DND-41 (cell line): Measurements from ENCODE around the gene CAPN12.

ENCODE experiments used
- ATAC-seq: fragments of 200-7000 bp; cut with Tn5 transposase; 3 replicates; pipeline ENCODE4 v1.9.1; 2021; ENCODE audit warnings: low read depth; ENCODE audit not compliant: insufficient read depth
- DNase-seq: peaks from one replicate; pipeline ENCODE4 v3.0.0-alpha.2; 2020
- H2AFZ ChIP-seq: 2 replicates; pipeline ENCODE4 v1.6.0; 2012; ENCODE audit warnings: low read depth, low read length
- H3K27ac ChIP-seq: 2 replicates; pipeline ENCODE4 v1.5.1; 2012; ENCODE audit warnings: low read length, inconsistent platforms
- H3K27me3 ChIP-seq: fragments of 200-600 bp; sonication (generic); 2 replicates; pipeline ENCODE4 v1.6.0; 2012; ENCODE audit warnings: low read length, mild to moderate bottlenecking, inconsistent platforms; ENCODE audit not compliant: insufficient read depth, poor library complexity
- H3K36me3 ChIP-seq: 2 replicates; pipeline ENCODE4 v1.5.1; 2012; ENCODE audit warnings: low read length, inconsistent platforms; ENCODE audit not compliant: insufficient read depth
- H3K4me1 ChIP-seq: 2 replicates; pipeline ENCODE4 v1.5.1; 2012; ENCODE audit warnings: mild to moderate bottlenecking, low read length; ENCODE audit not compliant: insufficient read depth
- H3K4me2 ChIP-seq: 2 replicates; pipeline ENCODE4 v1.6.0; 2012; ENCODE audit warnings: mild to moderate bottlenecking, moderate library complexity, low read length, inconsistent platforms; ENCODE audit not compliant: insufficient read depth
- H3K4me3 ChIP-seq, 2 experiments: fragments of 200-600 bp in 1 of 2; shearing (Covaris generic) in 1 of 2; 2 replicates each; pipeline ENCODE4 v1.5.1; 2012 to 2016; ENCODE audit warnings: inconsistent platforms in 2 of 2, low read length in 2 of 2, mild to moderate bottlenecking in 2 of 2, low read depth in 1 of 2, moderate library complexity in 1 of 2
- H3K79me2 ChIP-seq: 2 replicates; pipeline ENCODE4 v1.6.0; 2012; ENCODE audit warnings: low read length, inconsistent platforms; ENCODE audit not compliant: insufficient read depth
- H3K9ac ChIP-seq: 2 replicates; pipeline ENCODE4 v1.6.0; 2012; ENCODE audit warnings: low read depth, mild to moderate bottlenecking, inconsistent platforms, low read length, moderate library complexity
- H3K9me3 ChIP-seq: 2 replicates; pipeline ENCODE4 v1.5.1; 2012; ENCODE audit warnings: low read length, moderate library complexity, mild to moderate bottlenecking, inconsistent platforms; ENCODE audit not compliant: insufficient read depth, severe bottlenecking
- H4K20me1 ChIP-seq: 2 replicates; pipeline ENCODE4 v1.6.0; 2012; ENCODE audit warnings: low read length; ENCODE audit not compliant: insufficient read depth
- EZH2 ChIP-seq: IDR thresholded peaks from 3 replicates; pipeline ENCODE4 v1.6.1; 2012; ENCODE audit warnings: borderline replicate concordance, low read depth, mild to moderate bottlenecking, moderate library complexity, low read length, inconsistent platforms; ENCODE audit not compliant: severe bottlenecking
- TF ChIP-seq, protein P1 (sequence below): IDR thresholded peaks from 2 replicates; pipeline ENCODE4 v1.5.1; 2012; ENCODE audit warnings: borderline replicate concordance, low read length, moderate library complexity, mild to moderate bottlenecking; ENCODE audit not compliant: poor library complexity, severe bottlenecking; ENCODE audit errors: extremely low read depth

Gene CAPN12

GRCh38 chr19:38697641-38698071 lies 46.6 kb downstream of the CAPN12 start:
- H3K27me3 ChIP-seq: no peaks in the 10 kb centered on the region
- TF ChIP-seq EZH2: no peak
- TF ChIP-seq, protein P1, sequence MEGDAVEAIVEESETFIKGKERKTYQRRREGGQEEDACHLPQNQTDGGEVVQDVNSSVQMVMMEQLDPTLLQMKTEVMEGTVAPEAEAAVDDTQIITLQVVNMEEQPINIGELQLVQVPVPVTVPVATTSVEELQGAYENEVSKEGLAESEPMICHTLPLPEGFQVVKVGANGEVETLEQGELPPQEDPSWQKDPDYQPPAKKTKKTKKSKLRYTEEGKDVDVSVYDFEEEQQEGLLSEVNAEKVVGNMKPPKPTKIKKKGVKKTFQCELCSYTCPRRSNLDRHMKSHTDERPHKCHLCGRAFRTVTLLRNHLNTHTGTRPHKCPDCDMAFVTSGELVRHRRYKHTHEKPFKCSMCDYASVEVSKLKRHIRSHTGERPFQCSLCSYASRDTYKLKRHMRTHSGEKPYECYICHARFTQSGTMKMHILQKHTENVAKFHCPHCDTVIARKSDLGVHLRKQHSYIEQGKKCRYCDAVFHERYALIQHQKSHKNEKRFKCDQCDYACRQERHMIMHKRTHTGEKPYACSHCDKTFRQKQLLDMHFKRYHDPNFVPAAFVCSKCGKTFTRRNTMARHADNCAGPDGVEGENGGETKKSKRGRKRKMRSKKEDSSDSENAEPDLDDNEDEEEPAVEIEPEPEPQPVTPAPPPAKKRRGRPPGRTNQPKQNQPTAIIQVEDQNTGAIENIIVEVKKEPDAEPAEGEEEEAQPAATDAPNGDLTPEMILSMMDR: no peak
- H3K4me1 ChIP-seq: peaks cover 7% of the 10 kb centered on the region
- no peak overlapping the region for H3K4me2 ChIP-seq
- H3K79me2 ChIP-seq: peaks cover 70% of the 10 kb centered on the region
- H2AFZ ChIP-seq: no peak overlapping the region
- peaks cover 82% of the 10 kb centered on the region for H4K20me1 ChIP-seq
- no peak for ATAC-seq
- H3K4me3 ChIP-seq: no peak overlapping the region
- no peaks in the 10 kb centered on the region for H3K9me3 ChIP-seq
- H3K9ac ChIP-seq: no peak overlapping the region
- H3K27ac ChIP-seq: 0 out of 2 replicates have a peak overlapping the region, but pooled peaks have one; percentile 31
- DNase-seq: no peak
- H3K36me3 ChIP-seq: peaks cover 56% of the 10 kb centered on the region

DNA sequence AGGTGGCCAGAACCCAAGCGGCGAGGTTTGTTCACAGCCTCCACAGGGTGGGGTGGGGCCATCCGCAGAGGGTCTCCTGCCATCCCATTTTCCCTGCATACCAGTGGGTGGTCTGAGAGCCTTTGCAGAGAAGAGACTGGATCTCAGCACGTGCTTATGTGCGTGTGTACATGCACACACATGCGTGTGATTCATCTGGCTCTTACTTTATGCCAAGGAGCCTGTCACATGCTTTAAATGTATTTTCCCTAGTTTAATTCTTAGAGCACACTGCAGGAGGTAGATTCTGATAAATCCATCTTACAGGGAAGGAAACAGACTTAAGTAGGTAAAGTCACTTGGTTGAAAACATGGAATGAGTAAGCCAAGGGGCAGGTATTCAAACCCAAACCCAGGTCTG lies 47.1 kb downstream of the CAPN12 start:
- no peak for ATAC-seq
- H4K20me1 ChIP-seq: peaks cover 82% of the 10 kb centered on the region
- H3K4me2 ChIP-seq: no peak overlapping the region
- H3K9me3 ChIP-seq: no peaks in the 10 kb centered on the region
- peaks cover 56% of the 10 kb centered on the region for H3K36me3 ChIP-seq
- no peak overlapping the region for H3K27ac ChIP-seq
- H3K4me3 ChIP-seq: no peak overlapping the region
- no peak for DNase-seq
- H2AFZ ChIP-seq: no peak overlapping the region
- H3K27me3 ChIP-seq: no peaks in the 10 kb centered on the region
- TF ChIP-seq, protein P1: no peak
- TF ChIP-seq EZH2: no peak
- peaks cover 74% of the 10 kb centered on the region for H3K79me2 ChIP-seq
- no peak overlapping the region for H3K9ac ChIP-seq
- peaks cover 7% of the 10 kb centered on the region for H3K4me1 ChIP-seq

GRCh38 chr19:38696729-38697055 lies 47.6 kb downstream of the CAPN12 start:
- H3K9me3 ChIP-seq: no peaks in the 10 kb centered on the region
- no peaks in the 10 kb centered on the region for H3K27me3 ChIP-seq
- DNase-seq: no peak
- peaks cover 51% of the 10 kb centered on the region for H3K36me3 ChIP-seq
- peaks cover 79% of the 10 kb centered on the region for H3K79me2 ChIP-seq
- H3K27ac ChIP-seq: no peak overlapping the region
- no peak overlapping the region for H3K4me2 ChIP-seq
- no peak overlapping the region for H3K4me3 ChIP-seq
- TF ChIP-seq EZH2: no peak
- no peak overlapping the region for H2AFZ ChIP-seq
- H4K20me1 ChIP-seq: peaks cover 84% of the 10 kb centered on the region
- H3K9ac ChIP-seq: no peak overlapping the region
- ATAC-seq: no peak
- peaks cover 7% of the 10 kb centered on the region for H3K4me1 ChIP-seq

DNA sequence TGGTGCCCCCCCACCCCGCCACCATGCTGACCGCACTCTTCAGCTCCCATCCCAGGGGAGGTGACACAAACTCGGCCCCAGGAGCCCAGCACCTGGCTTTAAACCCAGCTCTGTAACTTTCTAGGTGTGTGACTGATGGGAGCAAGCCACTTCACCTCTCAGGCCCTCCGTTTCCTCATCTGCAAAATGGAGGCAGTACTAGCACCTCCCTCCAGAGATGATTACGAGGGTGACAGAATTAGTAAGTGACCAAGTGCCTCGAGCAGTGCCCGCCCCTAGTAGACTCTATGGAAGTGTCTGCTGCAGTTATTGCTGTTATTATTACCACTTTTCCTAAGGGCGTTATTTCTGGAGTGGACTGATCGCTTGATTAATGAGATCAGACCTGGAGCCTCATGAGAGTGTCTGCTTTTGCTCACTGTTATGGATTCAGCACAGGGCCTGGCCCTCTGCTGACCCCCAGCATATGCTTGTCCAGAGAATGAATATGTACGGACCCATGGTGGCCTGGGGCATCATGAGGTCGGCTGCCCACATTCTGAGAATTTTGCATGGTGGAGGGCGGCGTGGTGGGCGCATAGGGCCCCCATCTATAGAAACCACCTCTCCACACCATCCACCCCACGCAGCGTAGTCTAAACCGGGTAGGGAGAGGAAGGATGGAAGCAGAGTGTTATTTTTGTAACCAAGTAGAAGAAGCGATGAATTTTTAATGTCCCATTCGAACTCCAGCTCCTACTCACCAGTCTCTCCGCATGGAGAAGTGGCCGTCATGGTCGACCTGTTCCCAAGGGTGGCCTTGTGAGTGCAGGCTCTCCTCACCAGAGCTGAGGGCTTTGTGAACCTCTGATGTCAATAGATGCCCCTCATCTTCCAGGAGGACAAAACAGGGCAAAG lies 48.2 kb downstream of the CAPN12 start:
- ATAC-seq (no peak), DNase-seq (no peak)
- H3K4me1 ChIP-seq: peaks cover 7% of the 10 kb centered on the region
- H3K27me3 ChIP-seq: no peaks in the 10 kb centered on the region
- no peak for TF ChIP-seq EZH2
- TF ChIP-seq, protein P1: no peak
- H3K9ac ChIP-seq: no peak overlapping the region
- no peaks in the 10 kb centered on the region for H3K9me3 ChIP-seq
- no peak overlapping the region for H3K4me2 ChIP-seq
- no peak overlapping the region for H3K4me3 ChIP-seq
- H3K36me3 ChIP-seq: peaks cover 45% of the 10 kb centered on the region
- H3K79me2 ChIP-seq: peaks cover 84% of the 10 kb centered on the region
- H4K20me1 ChIP-seq: peaks cover 86% of the 10 kb centered on the region
- H3K27ac ChIP-seq: no peak overlapping the region
- no peak overlapping the region for H2AFZ ChIP-seq
